EH (cell line): Measurements from ENCODE around the gene TNFSF4.
"Not testable (repeated sequence)": the region's sequence is repeated elsewhere in the genome, so short reads cannot be mapped to it uniquely, and the experiment has no call there.

Experiments used
- DNase-seq: peaks from one replicate; pipeline ENCODE4 v3.0.0-alpha.2; 2015; ENCODE audit warnings: low read depth

TNFSF4 gene

GRCh38 chr1:173206816-173207568 is at the start of gene TNFSF4:
Gene TNFSF4, minus strand, starts transcription at chr1:173207331. Its CDS starts 155 bp downstream, at chr1:173207176.
- DNase-seq: peak; percentile 30

GRCh38 chr1:173255214-173255813 is 48.2 kb upstream of the TNFSF4 start:
- DNase-seq: peak; percentile 64

GRCh38 chr1:173253046-173253445 is 45.9 kb upstream of the TNFSF4 start:
- peak; percentile 32 for DNase-seq

- no peak for DNase-seq
Measured at GRCh38 chr1:173249349-173249748, 42.2 kb upstream of the TNFSF4 start.

GRCh38 chr1:173248247-173248940 is 41.3 kb upstream of the TNFSF4 start:
- DNase-seq: no peak

- DNase-seq: no peak
Measured at GRCh38 chr1:173245892-173246291, 38.8 kb upstream of the TNFSF4 start.

- DNase-seq: no peak
Measured at GRCh38 chr1:173243300-173243699, 36.2 kb upstream of the TNFSF4 start.

GRCh38 chr1:173241528-173242347 is 34.6 kb upstream of the TNFSF4 start:
- DNase-seq: no peak

- DNase-seq: no peak
Measured at GRCh38 chr1:173240609-173241008, 33.5 kb upstream of the TNFSF4 start.

- no peak for DNase-seq
Measured at GRCh38 chr1:173239058-173239457, 31.9 kb upstream of the TNFSF4 start.

GRCh38 chr1:173234899-173235298 is 27.8 kb upstream of the TNFSF4 start:
- no peak for DNase-seq

GRCh38 chr1:173234434-173234833 is 27.3 kb upstream of the TNFSF4 start:
- DNase-seq: not testable (repeated sequence)

- DNase-seq: not testable (repeated sequence)
Measured at GRCh38 chr1:173229031-173229430, 21.9 kb upstream of the TNFSF4 start.

GRCh38 chr1:173224949-173225348 is 17.8 kb upstream of the TNFSF4 start:
- peak; percentile 20 for DNase-seq

GRCh38 chr1:173224280-173224892 is 17.3 kb upstream of the TNFSF4 start:
- peak; percentile 68 for DNase-seq

GRCh38 chr1:173223031-173223380 is 15.9 kb upstream of the TNFSF4 start:
- no peak for DNase-seq

GRCh38 chr1:173222149-173223030 is 15.3 kb upstream of the TNFSF4 start:
- peak; percentile 16 for DNase-seq

GRCh38 chr1:173220157-173220556 is 13.0 kb upstream of the TNFSF4 start:
- DNase-seq: no peak

- no peak for DNase-seq
Measured at GRCh38 chr1:173213665-173214064, 6.5 kb upstream of the TNFSF4 start.

- no peak for DNase-seq
Measured at GRCh38 chr1:173212952-173213491, 5.9 kb upstream of the TNFSF4 start.
